Ascending aorta (tissue), 2 donors: Measurements from ENCODE around the gene ZNF644. TPM values are rescaled to one million over a fixed set of nuclear protein-coding genes. Genes with fewer than 3 reads are reported as not detected.

Source experiments
- DNase-seq, 2 donors: peaks; one replicate each; pipeline ENCODE4 v3.0.0-alpha.2; 2019; ENCODE audit warnings: low spot score in 2 of 2
- H3K27ac ChIP-seq, 2 donors: fragments of 200-600 bp; sonication (generic); one replicate each; pipeline ENCODE4 v1.5.1; 2016 to 2017; ENCODE audit warnings: mild to moderate bottlenecking in 1 of 2
- H3K27me3 ChIP-seq: fragments of 200-600 bp; sonication (generic); one replicate; pipeline ENCODE4 v1.5.1; 2017
- H3K36me3 ChIP-seq, 2 donors: fragments of 200-600 bp; sonication (generic); one replicate each; pipeline ENCODE4 v1.5.1; 2016
- H3K4me1 ChIP-seq, 2 donors: fragments of 200-600 bp; sonication (generic); one replicate each; pipeline ENCODE4 v1.5.1; 2016 to 2017; ENCODE audit warnings: mild to moderate bottlenecking in 1 of 2
- H3K4me3 ChIP-seq, 2 donors: fragments of 200-600 bp; sonication (generic); one replicate each; pipeline ENCODE4 v1.5.1; 2016 to 2017; ENCODE audit warnings: mild to moderate bottlenecking in 1 of 2
- H3K9me3 ChIP-seq, 2 donors: fragments of 200-600 bp; sonication (generic); one replicate each; pipeline ENCODE4 v1.5.1; 2016
- CTCF ChIP-seq, 3 experiments: fragments of 200-600 bp in 2 of 3; fragments of 450-650 bp in 1 of 3; sonication (generic) in 2 of 3; IDR thresholded peaks; one replicate each; pipeline ENCODE4 v1.5.1; 2016 to 2019; ENCODE audit warnings: antibody characterized with exemption in 3 of 3, mild to moderate bottlenecking in 1 of 3, moderate library complexity in 1 of 3
- intact Hi-C: fragments of 100-400 bp; cut with DNase I; formaldehyde crosslinking; loops from one replicate; pipeline ENCODE4 v1.15.1; 2023
- total RNA-seq: library from RNA; depleted of rRNA; stranded (reverse); fragments of >200 nt; gene quantifications from one replicate; pipeline ENCODE4 v1.1.0, GENCODE V29; 2016

ZNF644 gene
- total RNA-seq, 1 donor from 2014 or later, result 17.1 TPM

GRCh38 chr1:91012196-91012595 lies 9.6 kb downstream of the ZNF644 start:
- TF ChIP-seq CTCF (IDR thresholded peaks at IDR 0.05), result no peak
- intact Hi-C loops, result no loop called here
- H3K27me3 ChIP-seq, result no peaks in the 10 kb centered on the region

GRCh38 chr1:91011726-91012125 lies 10.1 kb downstream of the ZNF644 start:
- Histone ChIP-seq H3K36me3 (no peaks in the 10 kb centered on the region), H3K9me3 (no peaks in the 10 kb centered on the region), H3K27ac (no peak overlapping the region), H3K4me3 (no peak overlapping the region), H3K4me1 (peaks cover 0 to 7% of the 10 kb centered on the region in 2 donors), H3K27me3 (no peaks in the 10 kb centered on the region)
- DNase-seq, result no peak
- no peak for TF ChIP-seq CTCF (IDR thresholded peaks at IDR 0.05)
- intact Hi-C loops, result no loop called here

More at GRCh38 chr1:91012196-91012595, 9.6 kb downstream of the ZNF644 start:
- Histone ChIP-seq H3K4me3 (no peak overlapping the region), H3K4me1 (peaks cover 0 to 7% of the 10 kb centered on the region in 2 donors), H3K27ac (no peak overlapping the region), H3K36me3 (no peaks in the 10 kb centered on the region), H3K9me3 (no peaks in the 10 kb centered on the region)
- DNase-seq, result no peak

- no peak for TF ChIP-seq CTCF (IDR thresholded peaks at IDR 0.05)
- Histone ChIP-seq H3K9me3 (no peaks in the 10 kb centered on the region), H3K27ac (no peak overlapping the region), H3K27me3 (no peaks in the 10 kb centered on the region), H3K4me1 (peaks cover 0 to 7% of the 10 kb centered on the region in 2 donors), H3K4me3 (no peak overlapping the region), H3K36me3 (no peaks in the 10 kb centered on the region)
- intact Hi-C loops, result no loop called here
- DNase-seq, result no peak
Observed at GRCh38 chr1:91007827-91008226, 14.0 kb downstream of the ZNF644 start.

- no peaks in the 10 kb centered on the region for H3K36me3 ChIP-seq
- H3K9me3 ChIP-seq, result peaks cover 0 to 3% of the 10 kb centered on the region in 2 donors
- no peak overlapping the region for H3K27ac ChIP-seq
- intact Hi-C loops, result no loop called here
- peaks cover 0 to 5% of the 10 kb centered on the region in 2 donors for H3K4me1 ChIP-seq
- no peak for DNase-seq
- no peak for TF ChIP-seq CTCF (IDR thresholded peaks at IDR 0.05)
- no peaks in the 10 kb centered on the region for H3K27me3 ChIP-seq
- no peak overlapping the region for H3K4me3 ChIP-seq
Observed at GRCh38 chr1:91007092-91007491, 14.7 kb downstream of the ZNF644 start.

GRCh38 chr1:91006113-91006908 lies 15.5 kb downstream of the ZNF644 start:
- no peak for TF ChIP-seq CTCF (IDR thresholded peaks at IDR 0.05)
- DNase-seq, result no peak
- intact Hi-C loops, result no loop called here

More at GRCh38 chr1:91006113-91006908, 15.5 kb downstream of the ZNF644 start:
- Histone ChIP-seq H3K4me1 (no peaks in the 10 kb centered on the region), H3K9me3 (peaks cover 0 to 5% of the 10 kb centered on the region in 2 donors), H3K27me3 (no peaks in the 10 kb centered on the region), H3K36me3 (no peaks in the 10 kb centered on the region), H3K4me3 (no peak overlapping the region), H3K27ac (no peak overlapping the region)
